Mononuclear cell (primary cell): Measurements from ENCODE around the gene ALOX15. TPM values are rescaled to one million over a fixed set of nuclear protein-coding genes. Genes with fewer than 3 reads are reported as not detected.
"Not testable (repeated sequence)": the region's sequence is repeated elsewhere in the genome, so short reads cannot be mapped to it uniquely, and the experiment has no call there.

Experiments
- H3K27me3 ChIP-seq: 2 replicates; pipeline ENCODE4 v1.6.0; 2011; ENCODE audit warnings: low read length, control low read depth; ENCODE audit not compliant: insufficient read depth
- H3K4me1 ChIP-seq: 2 replicates; pipeline ENCODE4 v1.5.1; 2011; ENCODE audit warnings: mild to moderate bottlenecking, low read length, control low read depth; ENCODE audit not compliant: insufficient read depth
- H3K4me3 ChIP-seq: 2 replicates; pipeline ENCODE4 v1.5.1; 2011; ENCODE audit warnings: mild to moderate bottlenecking, low read length, moderate library complexity
- H3K9me3 ChIP-seq: 2 replicates; pipeline ENCODE4 v1.5.1; 2011; ENCODE audit warnings: low read depth, mild to moderate bottlenecking, control low read depth, low read length
- total RNA-seq: library from RNA; depleted of rRNA; stranded (reverse); fragments of >200 nt; gene quantifications from one replicate; pipeline ENCODE4 v1.2.3, GENCODE V29; 2012

The ALOX15 gene
- total RNA-seq, 1 donor: not detected

DNA sequence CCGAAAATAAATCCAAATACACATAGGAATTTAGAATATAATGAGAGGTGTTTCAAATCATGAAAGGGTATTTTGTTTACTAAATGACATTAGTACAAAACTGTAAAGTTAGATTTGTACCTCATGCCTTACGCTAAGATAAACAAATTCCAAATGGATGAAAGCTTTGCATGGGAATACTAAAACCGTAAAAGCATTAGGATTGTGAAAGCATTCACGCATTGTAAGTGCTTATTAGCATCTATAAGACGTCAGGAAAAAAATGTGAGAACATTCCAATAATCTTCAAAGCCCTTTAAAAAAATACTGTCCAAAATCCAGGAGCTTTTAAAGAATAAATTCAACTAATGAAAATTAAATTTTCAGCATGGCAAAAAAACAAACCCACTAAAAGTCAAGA lies 24.8 kb upstream of the ALOX15 start:
- Histone ChIP-seq H3K4me1 (no peaks in the 10 kb centered on the region), H3K4me3 (no peak overlapping the region), H3K9me3 (no peaks in the 10 kb centered on the region), H3K27me3 (no peaks in the 10 kb centered on the region)

GRCh38 chr17:4665027-4665426 lies 23.5 kb upstream of the ALOX15 start:
- Histone ChIP-seq H3K27me3 (no peaks in the 10 kb centered on the region), H3K4me1 (no peaks in the 10 kb centered on the region), H3K9me3 (no peaks in the 10 kb centered on the region), H3K4me3 (no peak overlapping the region)

DNA sequence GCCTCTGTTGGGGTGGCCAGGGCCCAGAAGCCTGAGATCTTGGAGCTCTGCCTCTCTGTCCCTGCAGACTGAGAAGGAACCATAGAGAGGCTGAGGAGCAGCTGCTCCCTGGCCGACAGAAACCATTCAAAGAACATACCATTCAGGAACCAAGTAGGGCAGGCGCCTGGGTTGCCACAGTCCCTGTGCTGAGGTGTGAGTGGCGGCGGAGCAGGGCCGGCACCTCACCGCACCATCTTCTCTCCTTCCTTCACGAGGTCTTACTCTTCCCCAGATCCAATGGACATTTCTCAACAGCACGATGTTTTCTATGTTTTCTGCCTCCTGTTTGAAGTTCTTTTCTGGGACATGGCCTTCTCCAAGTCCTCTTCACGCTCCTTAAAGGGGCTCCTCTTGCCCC lies 22.8 kb upstream of the ALOX15 start:
- H3K27me3 ChIP-seq: no peaks in the 10 kb centered on the region
- no peaks in the 10 kb centered on the region for H3K9me3 ChIP-seq
- H3K4me3 ChIP-seq: no peak overlapping the region
- no peaks in the 10 kb centered on the region for H3K4me1 ChIP-seq

DNA sequence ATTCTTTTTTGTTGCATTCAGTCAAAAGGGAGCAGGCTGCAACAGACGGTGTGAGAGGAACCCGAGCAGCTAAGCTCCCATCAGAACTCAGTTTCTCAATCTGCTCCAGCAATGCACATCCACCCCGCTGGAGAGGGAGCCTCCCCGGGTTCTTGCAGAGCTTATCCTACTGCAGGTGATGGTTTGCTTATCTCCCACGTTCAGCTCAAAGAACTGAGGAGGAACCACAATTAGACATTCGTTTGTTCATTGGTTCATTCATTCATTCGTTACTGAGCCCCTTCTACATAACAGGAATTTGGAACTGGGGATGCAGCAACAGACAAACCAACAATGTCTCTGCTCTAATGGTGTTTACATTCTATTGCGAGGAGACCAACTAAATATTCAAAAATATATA lies 22.2 kb upstream of the ALOX15 start:
- Histone ChIP-seq H3K4me3 (no peak overlapping the region), H3K4me1 (no peaks in the 10 kb centered on the region), H3K27me3 (no peaks in the 10 kb centered on the region), H3K9me3 (no peaks in the 10 kb centered on the region)

DNA sequence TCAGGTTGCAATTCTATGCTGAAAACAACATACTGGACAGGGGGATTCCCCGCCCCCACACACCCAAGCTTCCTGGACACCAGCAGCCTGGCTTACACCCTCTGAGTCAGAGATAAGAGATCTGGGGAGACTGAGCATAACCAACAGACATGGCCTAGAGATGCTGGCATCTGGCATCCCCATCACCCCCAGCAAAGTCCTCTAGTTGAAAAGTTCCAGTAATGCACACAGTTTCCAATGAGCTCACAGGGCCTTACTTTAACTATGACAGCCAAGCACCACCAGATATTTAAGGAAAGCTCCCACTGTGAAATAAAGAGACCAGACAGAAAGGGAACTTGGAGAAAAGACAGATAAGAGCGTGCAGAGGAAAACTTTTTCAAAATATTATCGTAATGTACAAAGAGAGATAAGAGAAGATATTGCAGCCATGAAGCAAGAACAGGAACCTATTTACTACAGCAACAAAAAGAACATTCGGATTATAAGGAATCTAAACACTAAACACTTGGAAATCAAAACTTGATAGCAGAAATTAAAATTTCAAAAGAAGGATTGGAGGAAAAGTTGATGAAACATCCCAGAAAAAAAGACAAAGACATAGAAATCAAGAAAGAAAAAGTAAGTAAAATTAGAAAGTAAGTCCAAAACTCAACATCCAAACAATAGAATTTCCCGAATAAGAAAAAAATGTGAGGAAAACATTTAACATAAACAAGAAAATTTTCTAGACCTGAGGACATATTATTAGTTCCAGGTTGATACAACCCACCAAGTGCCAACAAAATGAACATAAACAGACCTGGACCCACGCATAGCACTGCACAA lies 17.2 kb upstream of the ALOX15 start:
- Histone ChIP-seq H3K9me3 (no peaks in the 10 kb centered on the region), H3K4me3 (no peak overlapping the region), H3K27me3 (no peaks in the 10 kb centered on the region), H3K4me1 (no peaks in the 10 kb centered on the region)

GRCh38 chr17:4657678-4658077 lies 16.2 kb upstream of the ALOX15 start:
- Histone ChIP-seq H3K27me3 (no peaks in the 10 kb centered on the region), H3K9me3 (no peaks in the 10 kb centered on the region), H3K4me1 (no peaks in the 10 kb centered on the region), H3K4me3 (no peak overlapping the region)

GRCh38 chr17:4655933-4656332 lies 14.5 kb upstream of the ALOX15 start:
- H3K4me3 ChIP-seq, H3K4me1 ChIP-seq, H3K9me3 ChIP-seq, H3K27me3 ChIP-seq: not testable (repeated sequence)

- no peaks in the 10 kb centered on the region for H3K27me3 ChIP-seq
- H3K4me1 ChIP-seq: peaks cover 18% of the 10 kb centered on the region
- H3K9me3 ChIP-seq: no peaks in the 10 kb centered on the region
- H3K4me3 ChIP-seq: no peak overlapping the region
These were observed 11.5 kb upstream of the ALOX15 start for GRCh38 chr17:4652997-4653396.

- no peak overlapping the region for H3K4me3 ChIP-seq
- H3K4me1 ChIP-seq: peaks cover 25% of the 10 kb centered on the region
- H3K27me3 ChIP-seq: peaks cover 11% of the 10 kb centered on the region
- H3K9me3 ChIP-seq: no peaks in the 10 kb centered on the region
These were observed 7.3 kb upstream of the ALOX15 start for GRCh38 chr17:4648741-4649140.

- H3K9me3 ChIP-seq: no peaks in the 10 kb centered on the region
- peaks cover 37% of the 10 kb centered on the region for H3K27me3 ChIP-seq
- no peak overlapping the region for H3K4me3 ChIP-seq
- H3K4me1 ChIP-seq: peaks cover 32% of the 10 kb centered on the region
These were observed 4.2 kb upstream of the ALOX15 start for GRCh38 chr17:4645642-4646041.

GRCh38 chr17:4643676-4644075 lies 2.2 kb upstream of the ALOX15 start:
- Histone ChIP-seq H3K4me3 (no peak overlapping the region), H3K27me3 (peaks cover 44% of the 10 kb centered on the region)

DNA sequence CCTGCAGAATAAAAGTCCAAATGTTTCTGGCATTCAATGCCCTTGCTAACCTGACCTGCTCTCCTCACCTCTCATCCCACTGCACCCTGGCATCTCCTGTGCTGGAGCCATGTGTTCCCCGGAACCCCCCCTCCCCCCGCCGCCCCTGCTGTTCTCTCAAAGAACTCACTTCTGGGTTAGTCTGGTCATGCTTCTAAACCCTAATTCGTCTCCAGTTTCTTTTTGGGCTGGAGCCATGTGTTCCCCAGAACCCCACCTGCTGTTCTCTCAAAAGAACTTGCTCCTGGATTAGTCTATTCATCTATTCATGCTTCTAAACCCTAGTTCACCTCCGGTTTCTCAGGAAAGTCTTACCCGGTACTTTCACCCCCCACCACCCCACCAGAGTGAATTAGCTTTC lies 808 bp upstream of the ALOX15 start:
- peaks cover 49% of the 10 kb centered on the region for H3K27me3 ChIP-seq
- H3K9me3 ChIP-seq: no peaks in the 10 kb centered on the region
- peaks cover 23% of the 10 kb centered on the region for H3K4me1 ChIP-seq
- H3K4me3 ChIP-seq: no peak overlapping the region

More at GRCh38 chr17:4643676-4644075, 2.2 kb upstream of the ALOX15 start:
- Histone ChIP-seq H3K9me3 (no peaks in the 10 kb centered on the region), H3K4me1 (peaks cover 23% of the 10 kb centered on the region)

- not testable (repeated sequence) for H3K4me3 ChIP-seq, H3K9me3 ChIP-seq
- Histone ChIP-seq H3K27me3 (peaks cover 47% of the 10 kb centered on the region), H3K4me1 (peaks cover 33% of the 10 kb centered on the region)
These were observed 799 bp downstream of the ALOX15 start for GRCh38 chr17:4640569-4641188.

DNA sequence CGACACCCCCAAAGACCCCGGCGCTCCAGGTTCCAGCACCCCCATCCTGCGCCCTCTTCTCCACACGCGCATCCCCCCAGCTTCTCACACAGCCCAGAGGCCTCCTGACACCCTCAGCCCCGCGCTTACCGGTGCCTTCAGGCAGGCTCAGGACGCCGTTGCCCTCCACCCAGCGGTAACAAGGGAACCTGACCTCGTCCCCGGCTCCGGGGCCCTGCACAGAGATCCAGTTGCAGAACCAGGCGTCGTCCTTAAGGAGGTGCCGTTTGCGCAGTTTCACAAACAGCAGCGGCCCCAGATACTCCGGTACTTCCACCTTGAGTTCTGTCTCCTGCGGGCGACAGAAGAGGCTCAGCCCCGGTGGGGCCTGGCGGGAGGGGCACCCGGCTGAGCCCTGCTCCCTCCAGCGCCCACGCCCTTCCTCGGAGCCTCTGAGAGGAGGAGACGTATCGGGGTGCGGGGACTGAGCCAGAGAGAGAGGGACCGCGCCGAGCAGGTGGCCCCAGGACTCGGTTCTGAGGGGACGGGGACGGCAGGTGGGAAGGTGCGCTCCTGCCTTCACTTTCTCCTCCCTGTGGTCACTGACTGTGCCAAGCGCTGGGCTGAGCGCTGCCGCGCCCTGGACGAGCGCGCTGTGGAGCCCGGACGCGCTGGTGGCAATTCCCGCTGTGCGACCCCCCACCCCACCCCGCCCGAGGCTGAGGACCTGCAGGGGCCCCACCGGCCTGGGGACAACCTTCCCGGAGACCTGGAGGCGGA lies 2.0 kb downstream of the ALOX15 start:
- not testable (repeated sequence) for H3K4me3 ChIP-seq, H3K9me3 ChIP-seq
- Histone ChIP-seq H3K4me1 (peaks cover 41% of the 10 kb centered on the region), H3K27me3 (peaks cover 43% of the 10 kb centered on the region)

- not testable (repeated sequence) for H3K9me3 ChIP-seq, H3K4me3 ChIP-seq
- Histone ChIP-seq H3K4me1 (peaks cover 41% of the 10 kb centered on the region), H3K27me3 (peaks cover 39% of the 10 kb centered on the region)
These were observed 2.7 kb downstream of the ALOX15 start for GRCh38 chr17:4638766-4639165.
